HepG2 (cell line): ENCODE data around the gene NAXD. TPM values are rescaled to one million over a fixed set of nuclear protein-coding genes. Genes with fewer than 3 reads are reported as not detected.

Source experiments
- ATAC-seq: fragments of 200-7000 bp; cut with Tn5 transposase; 3 replicates; pipeline ENCODE4 v1.9.1; 2020; ENCODE audit warnings: mild to moderate bottlenecking, moderate library complexity
- BruUV-seq: library from RNA; stranded (reverse); fragments of 400-500 nt; replicated peaks from 2 replicates; lab custom pipeline; 2021; lab: Mats Ljungman, UMichigan
- CTCF ChIA-PET: fragments of 300-600 bp; formaldehyde crosslinking; extraction: SDS; loops from one replicate; lab custom pipeline; 2021; ENCODE audit warnings: low total read pairs, inconsistent platforms, low intra/inter-chr PET ratio; lab: Yijun Ruan, JAX
- POLR2A ChIA-PET: fragments of 350-600 bp; sonication (Branson Sonifier 250); formaldehyde crosslinking; loops from one replicate; lab custom pipeline; 2020; ENCODE audit warnings: antibody characterized with exemption, inconsistent platforms; lab: Yijun Ruan, JAX
- DNase-seq: peaks from one replicate; pipeline ENCODE4 v3.0.0-alpha.2; 2015; ENCODE audit warnings: low spot score
- FAIRE-seq: peaks from 3 replicates; lab custom pipeline; 2011; peaks lifted over from hg19 to GRCh38; lab: Jason Lieb, UNC
- H2AFZ ChIP-seq: one replicate; pipeline ENCODE4 v1.6.1; 2011; ENCODE audit warnings: low read length, inconsistent platforms
- H3K27ac ChIP-seq: fragments of 300-600 bp; 3 replicates; pipeline ENCODE4 v1.8.0; 2011; ENCODE audit warnings: mixed run types, mild to moderate bottlenecking, mixed read lengths, low read length, inconsistent platforms; ENCODE audit not compliant: insufficient read depth; ENCODE audit errors: extremely low read length
- H3K27me3 ChIP-seq, 2 experiments: fragments of 200-600 bp in 1 of 2; 2 replicates in 1 of 2; 3 replicates in 1 of 2; pipeline versions ENCODE4 v1.6.0 to v1.8.0; 2011; ENCODE audit warnings: low read length in 2 of 2, mild to moderate bottlenecking in 2 of 2, moderate library complexity in 2 of 2, inconsistent platforms in 1 of 2; ENCODE audit not compliant: insufficient read depth in 2 of 2, control insufficient read depth in 1 of 2
- H3K36me3 ChIP-seq, 2 experiments: fragments of 200-600 bp in 1 of 2; replicated peaks in 1 of 2; 2 replicates in 1 of 2; 3 replicates in 1 of 2; pipeline versions ENCODE4 v1.5.1 to v1.8.0; 2011; ENCODE audit warnings: low read length in 2 of 2, inconsistent platforms in 1 of 2; ENCODE audit not compliant: insufficient read depth in 2 of 2, control insufficient read depth in 1 of 2
- H3K4me1 ChIP-seq: 2 replicates; pipeline ENCODE4 v1.5.1; 2012; ENCODE audit warnings: low read length, inconsistent platforms; ENCODE audit not compliant: insufficient read depth
- H3K4me2 ChIP-seq: 2 replicates; pipeline ENCODE4 v1.6.0; 2011; ENCODE audit warnings: low read depth, low read length, inconsistent platforms
- H3K4me3 ChIP-seq, 3 experiments: fragments of 200-600 bp in 1 of 3; sonication (generic), shearing (Covaris generic) in 1 of 3; replicated peaks in 1 of 3; 2 replicates each; pipeline ENCODE4 v1.5.1; 2011 to 2016; ENCODE audit warnings: low read length in 3 of 3, inconsistent platforms in 2 of 3, low read depth in 2 of 3, mild to moderate bottlenecking in 2 of 3, control low read depth in 1 of 3, mixed read lengths in 1 of 3; ENCODE audit not compliant: insufficient read depth in 1 of 3
- H3K79me2 ChIP-seq: one replicate; pipeline ENCODE4 v1.6.1; 2011; ENCODE audit warnings: low read length, inconsistent platforms; ENCODE audit not compliant: insufficient read depth
- H3K9ac ChIP-seq: 2 replicates; pipeline ENCODE4 v1.6.0; 2011; ENCODE audit warnings: mild to moderate bottlenecking, low read depth, low read length, inconsistent platforms; ENCODE audit not compliant: insufficient read depth
- H3K9me3 ChIP-seq: 2 replicates; pipeline ENCODE4 v1.5.1; 2012; ENCODE audit warnings: mild to moderate bottlenecking, low read length
- H4K20me1 ChIP-seq: 2 replicates; pipeline ENCODE4 v1.6.0; 2011; ENCODE audit warnings: inconsistent platforms, mild to moderate bottlenecking, low read length, moderate library complexity; ENCODE audit not compliant: insufficient read depth
- DPF2 ChIP-seq: sonication (generic); formaldehyde crosslinking; IDR thresholded peaks from 2 replicates; pipeline ENCODE4 v1.4.0; 2020; ENCODE audit warnings: mild to moderate bottlenecking, low read depth, missing genetic modification reagents, borderline replicate concordance
- KLF11 ChIP-seq: IDR thresholded peaks from 2 replicates; pipeline ENCODE4 v1.6.1; 2016; ENCODE audit warnings: missing compliant biosample characterization
- WGBS: methylation state at CpG from one replicate; pipeline ENCODE4 v1.1.6; 2017; ENCODE audit warnings: low lambda C conversion rate; 5-methylcytosine and 5-hydroxymethylcytosine counted together
- in situ Hi-C: cut with HindIII; loops from 2 replicates; pipeline ENCODE4 v1.10.0; 2017; ENCODE audit warnings: low pct_unique_long_range_greater_than_20kb; ENCODE audit not compliant: extremely low pct_ligation_motif_present
- intact Hi-C: fragments of 100-400 bp; cut with micrococcal nuclease; formaldehyde crosslinking; loops from one replicate; pipeline ENCODE4 v1.10.0; 2022; ENCODE audit not compliant: unreplicated experiment
- polyA plus RNA-seq, 8 experiments: library from polyadenylated mRNA; depleted of rRNA in 3 of 8; stranded (reverse) in 7 of 8; unstranded in 1 of 8; fragments of >200 nt; fragmentation: Illumina TruSeq in 4 of 8; extraction: Trizol in 4 of 8; gene quantifications; 2 replicates each; pipeline versions ENCODE4 v1.2.1 to v1.2.3, GENCODE V29; 2011 to 2016; ENCODE audit warnings: low read depth in 4 of 8, missing spikeins in 1 of 8, mixed read lengths in 1 of 8; ENCODE audit not compliant: insufficient read depth in 1 of 8
- total RNA-seq, 5 experiments: library from RNA; depleted of rRNA; stranded (reverse); fragments of >200 nt; fragmentation: Illumina TruSeq; extraction: Trizol; gene quantifications; 2 replicates each; pipeline ENCODE4 v1.2.3, GENCODE V29; 2016; ENCODE audit warnings: low read depth in 1 of 5
- TF ChIP-seq, protein P1 (sequence below): IDR thresholded peaks from 2 replicates; pipeline ENCODE4 v1.6.1; 2016; ENCODE audit warnings: low read depth
- TF ChIP-seq, protein P2 (sequence below): sonication (generic); formaldehyde crosslinking; conservative IDR thresholded peaks from 2 replicates; pipeline ENCODE4 v1.8.0; 2022; ENCODE audit warnings: low read depth, missing genetic modification reagents

The NAXD gene
- total and polyA plus RNA-seq, 2 of the 13 experiments (the other 11 are each of a cell fraction or from before 2014, with no cell fraction given) = 19.0 to 23.2 TPM

DNA sequence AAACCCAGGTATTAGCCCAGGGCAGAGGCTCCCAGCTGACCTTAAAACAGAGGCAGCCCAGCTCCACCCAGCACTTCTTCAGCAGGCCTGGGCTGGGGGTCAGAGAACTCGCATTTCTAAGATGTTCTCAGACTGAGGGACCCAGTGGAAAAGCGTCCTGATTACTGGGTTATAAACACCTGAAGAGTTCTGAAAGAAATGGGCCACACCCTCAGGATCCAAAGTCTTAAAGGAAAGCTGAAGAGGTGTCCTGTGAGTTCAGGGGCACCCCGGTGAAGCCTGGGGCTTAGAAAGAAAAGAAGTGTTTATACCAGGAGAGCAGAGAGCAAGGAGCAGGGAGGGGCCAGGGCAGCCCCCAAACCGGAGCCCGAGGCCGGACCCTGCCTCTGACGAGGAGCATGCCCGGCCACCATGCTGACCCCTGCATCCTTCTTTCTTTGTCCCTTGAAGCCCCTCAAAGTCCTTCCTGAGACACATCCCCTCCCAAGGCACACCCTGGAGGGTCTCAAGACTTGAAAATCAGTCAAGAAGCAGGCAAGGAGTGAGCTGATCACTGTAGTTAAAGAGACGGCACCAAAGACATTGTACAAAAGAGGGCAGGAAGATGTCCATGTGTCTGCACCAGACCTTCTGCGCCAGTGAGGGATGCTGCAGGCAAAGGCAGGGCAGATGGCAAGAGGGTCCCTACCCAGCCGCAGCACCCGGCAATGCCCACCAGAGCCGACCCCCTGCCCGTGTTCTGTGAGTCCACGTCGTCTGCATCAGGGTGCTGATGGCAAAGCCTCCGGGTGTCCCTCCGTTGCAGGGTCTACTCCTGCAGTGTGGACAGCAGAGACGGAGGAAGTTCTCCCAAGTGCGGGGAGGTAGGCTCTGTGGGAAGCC, 43.2 kb upstream of the NAXD start:
- no peak overlapping the region for H3K27ac ChIP-seq
- ChIA-PET CTCF (no interaction called here), POLR2A (interaction anchor here (0.8 kb wide), 1 partner anchor 16 kb away, joined by 3 read pairs; no protein-coding TSS in a partner anchor)
- in situ Hi-C loops (no loop called here), intact Hi-C loops (no loop called here)
- no peaks in the 10 kb centered on the region for H3K79me2 ChIP-seq
- H3K36me3 ChIP-seq = no peaks in the 10 kb centered on the region
- peaks cover 0 to 6% of the 10 kb centered on the region in 2 experiments; a peak in 1 of 5 replicates for H3K27me3 ChIP-seq
- H2AFZ ChIP-seq = no peak overlapping the region
- FAIRE-seq (no peak), ATAC-seq (no peak), DNase-seq (no peak)
- no peaks in the 10 kb centered on the region for H4K20me1 ChIP-seq
- no peak overlapping the region for H3K4me3 ChIP-seq
- H3K4me2 ChIP-seq = no peak overlapping the region
- no peaks in the 10 kb centered on the region for H3K9me3 ChIP-seq
- BruUV-seq = no TSS peak
- WGBS = 45% methylated on average over 12 of the region's 20 CpGs
- peaks cover 31% of the 10 kb centered on the region for H3K4me1 ChIP-seq
- H3K9ac ChIP-seq = no peak overlapping the region
- TF ChIP-seq, protein P1, sequence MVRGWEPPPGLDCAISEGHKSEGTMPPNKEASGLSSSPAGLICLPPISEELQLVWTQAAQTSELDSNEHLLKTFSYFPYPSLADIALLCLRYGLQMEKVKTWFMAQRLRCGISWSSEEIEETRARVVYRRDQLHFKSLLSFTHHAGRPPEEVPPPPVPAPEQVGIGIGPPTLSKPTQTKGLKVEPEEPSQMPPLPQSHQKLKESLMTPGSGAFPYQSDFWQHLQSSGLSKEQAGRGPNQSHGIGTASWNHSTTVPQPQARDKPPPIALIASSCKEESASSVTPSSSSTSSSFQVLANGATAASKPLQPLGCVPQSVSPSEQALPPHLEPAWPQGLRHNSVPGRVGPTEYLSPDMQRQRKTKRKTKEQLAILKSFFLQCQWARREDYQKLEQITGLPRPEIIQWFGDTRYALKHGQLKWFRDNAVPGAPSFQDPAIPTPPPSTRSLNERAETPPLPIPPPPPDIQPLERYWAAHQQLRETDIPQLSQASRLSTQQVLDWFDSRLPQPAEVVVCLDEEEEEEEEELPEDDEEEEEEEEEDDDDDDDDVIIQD (CRISPR knock-in tag) = no peak
- TF ChIP-seq KLF11 (no peak), DPF2 (CRISPR knock-in tag) (no peak)
- TF ChIP-seq, protein P2, sequence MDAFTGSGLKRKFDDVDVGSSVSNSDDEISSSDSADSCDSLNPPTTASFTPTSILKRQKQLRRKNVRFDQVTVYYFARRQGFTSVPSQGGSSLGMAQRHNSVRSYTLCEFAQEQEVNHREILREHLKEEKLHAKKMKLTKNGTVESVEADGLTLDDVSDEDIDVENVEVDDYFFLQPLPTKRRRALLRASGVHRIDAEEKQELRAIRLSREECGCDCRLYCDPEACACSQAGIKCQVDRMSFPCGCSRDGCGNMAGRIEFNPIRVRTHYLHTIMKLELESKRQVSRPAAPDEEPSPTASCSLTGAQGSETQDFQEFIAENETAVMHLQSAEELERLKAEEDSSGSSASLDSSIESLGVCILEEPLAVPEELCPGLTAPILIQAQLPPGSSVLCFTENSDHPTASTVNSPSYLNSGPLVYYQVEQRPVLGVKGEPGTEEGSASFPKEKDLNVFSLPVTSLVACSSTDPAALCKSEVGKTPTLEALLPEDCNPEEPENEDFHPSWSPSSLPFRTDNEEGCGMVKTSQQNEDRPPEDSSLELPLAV (CRISPR knock-in tag) = no peak
- TF ChIP-seq, all 625 proteins: peak for 0
